ENCODE measurements around the gene TIGD7. TPM values are rescaled to one million over a fixed set of nuclear protein-coding genes. Genes with fewer than 3 reads are reported as not detected.

Gene TIGD7
- total and polyA plus RNA-seq, 2 of the 8 experiments (the other 6 are each of a cell fraction or from before 2014, with no cell fraction given), result 3.0 to 8.9 TPM

DNA sequence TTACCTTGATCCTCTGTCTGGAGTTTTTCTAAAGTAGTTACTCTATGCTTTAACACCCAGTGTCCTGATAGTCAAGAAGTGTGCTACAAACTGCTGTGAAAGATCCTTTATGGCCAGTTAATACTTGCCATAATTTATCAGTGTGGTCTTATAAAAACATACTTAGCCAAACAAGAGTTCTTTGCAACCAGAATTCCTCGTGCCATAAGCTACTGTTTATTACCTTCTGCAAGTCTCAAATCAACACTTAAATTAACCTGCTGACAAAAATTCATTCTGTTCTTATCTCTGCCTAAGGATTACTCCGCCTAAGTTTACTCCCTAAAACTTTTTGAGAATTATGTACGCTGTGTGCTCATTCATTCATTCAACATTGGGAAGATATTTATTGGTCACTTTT lies 22.9 kb upstream of the TIGD7 start (continued):
- no peak for TF ChIP-seq CHD7 (IDR thresholded peaks at IDR 0.05; ENCODE audit: insufficient replicate concordance, low read length)
- no peak for TF ChIP-seq CREB1 (IDR thresholded peaks at IDR 0.05)
- TF ChIP-seq SP2 (IDR thresholded peaks at IDR 0.05; ENCODE audit: low read length), result no peak
- TF ChIP-seq CHD2 (IDR thresholded peaks at IDR 0.05; ENCODE audit: low read length), result no peak
- TF ChIP-seq POLR2A (IDR thresholded peaks at IDR 0.05; ENCODE audit: control extremely low read depth in 1 of 2, low read depth in 2 of 2, low read length in 2 of 2), result no peak
- TF ChIP-seq EZH2 (IDR thresholded peaks at IDR 0.05; ENCODE audit: low read depth, low read length, severe bottlenecking), result no peak
- no peak for TF ChIP-seq HDAC6 (IDR thresholded peaks at IDR 0.05; ENCODE audit: low read depth, low read length)
- TF ChIP-seq RNF2 (IDR thresholded peaks at IDR 0.05; ENCODE audit: borderline replicate concordance, low read depth, low read length, missing control alignments, poor library complexity, severe bottlenecking), result no peak
